Cardiac muscle cell (in vitro differentiated cells and primary cell): Measurements from ENCODE around the gene NUCKS1. TPM values are rescaled to one million over a fixed set of nuclear protein-coding genes. Genes with fewer than 3 reads are reported as not detected.

Experiments
- DNase-seq, 2 donors: peaks; one replicate each; pipeline versions ENCODE4 v3.0.0 to v3.0.0-alpha.2; 2010 to 2017; ENCODE audit warnings: low read depth in 1 of 2, low spot score in 1 of 2
- H3K27ac ChIP-seq: fragments of 200-600 bp; sonication (generic); 2 replicates; pipeline ENCODE4 v1.5.1; 2016
- H3K27me3 ChIP-seq: fragments of 200-600 bp; sonication (generic); 2 replicates; pipeline ENCODE4 v1.6.0; 2016; ENCODE audit warnings: control low read depth
- H3K36me3 ChIP-seq: fragments of 200-600 bp; sonication (generic); 2 replicates; pipeline ENCODE4 v1.5.1; 2016; ENCODE audit warnings: control low read depth
- H3K4me1 ChIP-seq: fragments of 200-600 bp; sonication (generic); 2 replicates; pipeline ENCODE4 v1.8.1; 2017; ENCODE audit warnings: low read depth, mild to moderate bottlenecking, mixed run types
- H3K4me3 ChIP-seq: fragments of 200-600 bp; sonication (generic); 2 replicates; pipeline ENCODE4 v1.5.1; 2016; ENCODE audit warnings: mild to moderate bottlenecking
- H3K9me3 ChIP-seq: fragments of 200-600 bp; sonication (generic); 2 replicates; pipeline ENCODE4 v1.5.1; 2017; ENCODE audit warnings: low read depth, mild to moderate bottlenecking, control low read depth
- CTCF ChIP-seq: IDR thresholded peaks from 2 replicates; pipeline ENCODE4 v1.5.1; 2012; ENCODE audit warnings: low read depth, mild to moderate bottlenecking, low read length
- polyA plus RNA-seq: library from polyadenylated mRNA; unstranded; fragments of >200 nt; fragmentation: Nextera tagmentation; extraction: Ambion mirVana; gene quantifications from 2 replicates; pipeline ENCODE4 v1.2.1, GENCODE V29; 2016
- total RNA-seq: library from RNA; depleted of rRNA; stranded (reverse); fragments of >200 nt; gene quantifications from 2 replicates; pipeline ENCODE4 v1.2.3, GENCODE V29; 2016

NUCKS1 gene
- total and polyA plus RNA-seq, 2 experiments from 2014 or later, result 47.0 to 175 TPM

GRCh38 chr1:205783904-205784303 is 33.9 kb upstream of the NUCKS1 start:
- no peaks in the 10 kb centered on the region for H3K27me3 ChIP-seq
- peak in 1 of 2 donors; percentile 11 for DNase-seq
- no peaks in the 10 kb centered on the region for H3K4me1 ChIP-seq
- TF ChIP-seq CTCF, result no peak
- H3K36me3 ChIP-seq, result no peaks in the 10 kb centered on the region
- H3K27ac ChIP-seq, result no peak overlapping the region
- no peak overlapping the region for H3K4me3 ChIP-seq
- no peaks in the 10 kb centered on the region for H3K9me3 ChIP-seq

GRCh38 chr1:205783433-205783795 is 33.4 kb upstream of the NUCKS1 start:
- DNase-seq, result no peak
- H3K27ac ChIP-seq, result no peak overlapping the region
- no peaks in the 10 kb centered on the region for H3K36me3 ChIP-seq
- no peak overlapping the region for H3K4me3 ChIP-seq
- H3K27me3 ChIP-seq, result no peaks in the 10 kb centered on the region
- no peak for TF ChIP-seq CTCF
- H3K9me3 ChIP-seq, result no peaks in the 10 kb centered on the region
- H3K4me1 ChIP-seq, result no peaks in the 10 kb centered on the region

- Histone ChIP-seq H3K4me1 (no peaks in the 10 kb centered on the region), H3K27me3 (no peaks in the 10 kb centered on the region), H3K36me3 (no peaks in the 10 kb centered on the region), H3K4me3 (no peak overlapping the region), H3K9me3 (no peaks in the 10 kb centered on the region), H3K27ac (no peak overlapping the region)
- DNase-seq, result no peak
- TF ChIP-seq CTCF, result no peak
Measured at GRCh38 chr1:205782627-205783432, 32.8 kb upstream of the NUCKS1 start.

- H3K9me3 ChIP-seq, result no peaks in the 10 kb centered on the region
- H3K27ac ChIP-seq, result no peak overlapping the region
- no peaks in the 10 kb centered on the region for H3K36me3 ChIP-seq
- DNase-seq, result no peak
- TF ChIP-seq CTCF, result no peak
- no peak overlapping the region for H3K4me3 ChIP-seq
- H3K27me3 ChIP-seq, result no peaks in the 10 kb centered on the region
- H3K4me1 ChIP-seq, result no peaks in the 10 kb centered on the region
Measured at GRCh38 chr1:205780335-205780734, 30.4 kb upstream of the NUCKS1 start.

- Histone ChIP-seq H3K4me1 (no peaks in the 10 kb centered on the region), H3K27me3 (peaks cover 21% of the 10 kb centered on the region), H3K9me3 (no peaks in the 10 kb centered on the region), H3K27ac (no peak overlapping the region), H3K4me3 (no peak overlapping the region), H3K36me3 (no peaks in the 10 kb centered on the region)
- no peak for TF ChIP-seq CTCF
- no peak for DNase-seq
Measured at GRCh38 chr1:205777994-205778393, 28.0 kb upstream of the NUCKS1 start.
